A549 (cell line): ENCODE measurements around the gene FAM120B.

Experiments used
- CEBPB ChIP-seq, 2 experiments: fragments of >200 bp in 1 of 2; sonication (Bioruptor Twin) in 1 of 2; formaldehyde crosslinking in 1 of 2; IDR thresholded peaks; 2 replicates each; pipeline ENCODE4 v1.6.1; 2012 to 2016
- CTCF ChIP-seq: fragments of >200 bp; sonication (Bioruptor Twin); formaldehyde crosslinking; IDR thresholded peaks from 3 replicates; pipeline ENCODE4 v1.5.1; 2016
- KDM1A ChIP-seq: fragments of 200-600 bp; sonication (generic); IDR thresholded peaks from 2 replicates; pipeline ENCODE4 v1.6.1; 2016; ENCODE audit warnings: low read depth, mild to moderate bottlenecking
- MAFK ChIP-seq: fragments of 450-650 bp; IDR thresholded peaks from 2 replicates; pipeline ENCODE4 v1.6.1; 2014; ENCODE audit not compliant: partially characterized antibody
- POLR2A ChIP-seq: IDR thresholded peaks from 2 replicates; pipeline ENCODE4 v1.6.1; 2012; ENCODE audit warnings: mild to moderate bottlenecking, low read length
- RFX5 ChIP-seq: fragments of 450-650 bp; IDR thresholded peaks from 2 replicates; pipeline ENCODE4 v1.7.1; 2014; ENCODE audit warnings: antibody characterized with exemption, mild to moderate bottlenecking, moderate library complexity
- SREBF2 ChIP-seq: fragments of 450-650 bp; IDR thresholded peaks from 2 replicates; pipeline ENCODE4 v1.6.1; 2014; ENCODE audit warnings: mild to moderate bottlenecking, moderate library complexity
- TF ChIP-seq, protein P1 (sequence below): IDR thresholded peaks from 2 replicates; pipeline ENCODE4 v1.6.1; 2012
- TF ChIP-seq, protein P2 (sequence below): fragments of 200-600 bp; sonication (generic); IDR thresholded peaks from 2 replicates; pipeline ENCODE4 v1.6.1; 2016; ENCODE audit warnings: antibody characterized with exemption, mild to moderate bottlenecking, moderate library complexity

- no peak for TF ChIP-seq KDM1A
- TF ChIP-seq RFX5, result no peak
- no peak for TF ChIP-seq CTCF
- TF ChIP-seq CEBPB (IDR thresholded peaks at IDR 0.05), result no peak
- TF ChIP-seq SREBF2, result no peak
- TF ChIP-seq MAFK, result no peak
- TF ChIP-seq, protein P1, sequence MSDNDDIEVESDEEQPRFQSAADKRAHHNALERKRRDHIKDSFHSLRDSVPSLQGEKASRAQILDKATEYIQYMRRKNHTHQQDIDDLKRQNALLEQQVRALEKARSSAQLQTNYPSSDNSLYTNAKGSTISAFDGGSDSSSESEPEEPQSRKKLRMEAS, result no peak
- TF ChIP-seq, protein P2, sequence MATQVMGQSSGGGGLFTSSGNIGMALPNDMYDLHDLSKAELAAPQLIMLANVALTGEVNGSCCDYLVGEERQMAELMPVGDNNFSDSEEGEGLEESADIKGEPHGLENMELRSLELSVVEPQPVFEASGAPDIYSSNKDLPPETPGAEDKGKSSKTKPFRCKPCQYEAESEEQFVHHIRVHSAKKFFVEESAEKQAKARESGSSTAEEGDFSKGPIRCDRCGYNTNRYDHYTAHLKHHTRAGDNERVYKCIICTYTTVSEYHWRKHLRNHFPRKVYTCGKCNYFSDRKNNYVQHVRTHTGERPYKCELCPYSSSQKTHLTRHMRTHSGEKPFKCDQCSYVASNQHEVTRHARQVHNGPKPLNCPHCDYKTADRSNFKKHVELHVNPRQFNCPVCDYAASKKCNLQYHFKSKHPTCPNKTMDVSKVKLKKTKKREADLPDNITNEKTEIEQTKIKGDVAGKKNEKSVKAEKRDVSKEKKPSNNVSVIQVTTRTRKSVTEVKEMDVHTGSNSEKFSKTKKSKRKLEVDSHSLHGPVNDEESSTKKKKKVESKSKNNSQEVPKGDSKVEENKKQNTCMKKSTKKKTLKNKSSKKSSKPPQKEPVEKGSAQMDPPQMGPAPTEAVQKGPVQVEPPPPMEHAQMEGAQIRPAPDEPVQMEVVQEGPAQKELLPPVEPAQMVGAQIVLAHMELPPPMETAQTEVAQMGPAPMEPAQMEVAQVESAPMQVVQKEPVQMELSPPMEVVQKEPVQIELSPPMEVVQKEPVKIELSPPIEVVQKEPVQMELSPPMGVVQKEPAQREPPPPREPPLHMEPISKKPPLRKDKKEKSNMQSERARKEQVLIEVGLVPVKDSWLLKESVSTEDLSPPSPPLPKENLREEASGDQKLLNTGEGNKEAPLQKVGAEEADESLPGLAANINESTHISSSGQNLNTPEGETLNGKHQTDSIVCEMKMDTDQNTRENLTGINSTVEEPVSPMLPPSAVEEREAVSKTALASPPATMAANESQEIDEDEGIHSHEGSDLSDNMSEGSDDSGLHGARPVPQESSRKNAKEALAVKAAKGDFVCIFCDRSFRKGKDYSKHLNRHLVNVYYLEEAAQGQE, result no peak
- no peak for TF ChIP-seq POLR2A
These were observed 126.9 kb downstream of the FAM120B start for GRCh38 chr6:170433163-170434116.
